Stimulated activated CD4-positive, alpha-beta T cell treated with anti-CD3 and anti-CD28 coated beads, Interleukin-15, amount 100 ng/mL, for 1 hour (primary cell): ENCODE results near the gene ZNF516.

Experiments
- DNase-seq, 2 donors: peaks; one replicate each; pipeline ENCODE4 v3.0.0-alpha.2; 2020; ENCODE audit warnings: low read depth in 1 of 2, low spot score in 1 of 2

ZNF516 gene

DNA sequence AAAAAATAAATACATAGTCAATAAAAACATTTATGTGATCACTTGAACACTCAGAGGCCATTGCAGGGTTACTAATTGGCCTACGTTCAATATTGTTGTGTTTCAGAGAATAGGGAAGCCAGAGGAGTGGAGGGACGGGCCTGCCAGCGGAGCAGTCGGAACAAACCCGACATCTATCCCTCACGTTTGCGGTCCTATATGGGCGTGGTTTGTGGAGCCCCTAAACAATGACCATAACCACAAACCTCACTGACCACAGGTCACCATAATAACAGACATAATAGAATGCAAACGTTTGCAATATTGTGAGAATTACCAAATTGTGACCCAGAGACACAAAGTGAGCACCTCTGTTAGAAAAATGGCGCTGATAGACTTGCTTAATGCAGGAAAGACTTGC is 19.5 kb upstream of the ZNF516 start:
- no peak for DNase-seq

DNA sequence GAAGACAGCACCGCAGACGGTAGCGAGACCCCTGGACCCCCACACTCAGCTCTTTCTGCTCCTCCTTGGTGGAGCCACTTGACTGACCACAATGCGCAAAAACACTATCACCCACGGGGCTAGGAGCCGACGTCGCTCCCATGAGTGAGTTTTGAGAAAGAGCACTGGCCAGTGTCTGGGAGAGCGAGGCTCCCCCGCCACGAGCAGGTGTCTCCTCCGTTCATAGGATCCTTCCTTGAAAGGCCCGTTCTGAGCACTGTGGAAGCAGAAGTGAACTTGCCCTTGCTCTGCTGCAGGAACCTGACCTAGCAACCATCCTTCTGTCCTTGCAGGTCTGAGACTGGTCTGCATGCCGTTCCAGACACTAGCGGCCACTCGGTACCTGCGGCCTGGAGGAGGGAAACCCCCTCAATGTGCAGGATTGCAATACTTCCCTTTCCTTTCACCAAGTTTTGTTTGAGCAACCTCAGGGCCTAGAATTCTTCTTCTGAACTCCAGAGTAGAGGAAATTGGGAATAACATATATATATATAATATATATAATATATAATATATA is 12.9 kb upstream of the ZNF516 start:
- DNase-seq: no peak

GRCh38 chr18:76506974-76507764 is 12.1 kb upstream of the ZNF516 start:
- no peak for DNase-seq

DNA sequence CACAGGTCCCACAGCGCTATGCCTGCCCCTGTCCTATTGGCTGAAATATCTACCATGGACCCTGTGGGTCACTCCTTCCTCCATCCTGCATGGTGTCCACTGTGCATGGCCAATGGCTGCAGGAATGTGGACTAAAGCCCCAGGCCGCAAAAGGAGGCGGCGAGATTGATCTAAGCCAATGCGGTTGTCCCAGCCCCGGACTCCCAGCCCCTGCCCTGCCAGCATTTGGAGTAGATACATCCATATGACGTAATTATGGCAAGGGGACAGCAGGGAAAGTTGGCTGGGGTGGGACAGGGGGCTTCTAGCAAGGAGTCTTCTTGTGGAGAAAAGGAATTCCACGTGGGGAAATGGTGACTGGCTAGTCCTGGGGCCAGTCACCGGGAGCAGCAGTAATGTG is 11.4 kb upstream of the ZNF516 start:
- no peak for DNase-seq

DNA sequence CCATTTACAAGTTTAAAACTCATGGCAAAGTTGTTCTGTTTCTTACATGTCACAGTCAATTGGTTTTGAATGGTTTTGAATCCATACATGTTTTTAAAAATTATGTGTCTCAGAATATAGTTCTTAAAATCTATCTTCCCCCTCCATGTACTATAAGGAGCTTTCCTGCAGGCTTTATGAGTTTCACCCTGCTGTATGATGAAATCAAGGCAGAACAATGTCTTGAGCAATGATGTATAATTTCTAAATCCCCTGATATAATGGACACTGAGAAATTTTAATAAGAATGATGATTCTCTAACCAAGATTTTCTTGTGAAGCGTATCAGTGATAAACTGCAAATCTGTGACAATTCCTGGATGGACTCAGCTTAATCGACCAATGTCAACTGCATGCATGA is 10.6 kb upstream of the ZNF516 start:
- no peak for DNase-seq

DNA sequence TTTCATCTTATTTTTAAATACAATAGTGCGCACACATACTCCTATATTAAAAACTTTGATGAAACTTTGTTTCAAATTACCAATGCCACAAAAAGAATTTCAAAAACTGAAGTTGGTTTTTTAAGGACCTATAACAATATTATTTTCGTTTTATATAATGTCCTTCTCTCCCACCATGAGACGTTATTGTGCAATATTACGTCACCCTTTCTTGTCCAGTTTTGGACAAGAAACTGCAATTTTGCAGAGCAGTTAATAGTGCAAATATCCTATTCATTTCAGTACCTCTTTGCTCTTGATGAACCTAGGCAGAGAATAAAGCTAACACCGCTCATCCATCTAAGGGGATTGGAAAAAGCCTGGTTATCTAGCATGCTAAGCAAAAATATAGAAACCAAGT is 9.7 kb upstream of the ZNF516 start:
- no peak for DNase-seq

- DNase-seq: no peak
Measured at GRCh38 chr18:76503649-76504386, 8.8 kb upstream of the ZNF516 start.

GRCh38 chr18:76502551-76502950 is 7.5 kb upstream of the ZNF516 start:
- DNase-seq: no peak

DNA sequence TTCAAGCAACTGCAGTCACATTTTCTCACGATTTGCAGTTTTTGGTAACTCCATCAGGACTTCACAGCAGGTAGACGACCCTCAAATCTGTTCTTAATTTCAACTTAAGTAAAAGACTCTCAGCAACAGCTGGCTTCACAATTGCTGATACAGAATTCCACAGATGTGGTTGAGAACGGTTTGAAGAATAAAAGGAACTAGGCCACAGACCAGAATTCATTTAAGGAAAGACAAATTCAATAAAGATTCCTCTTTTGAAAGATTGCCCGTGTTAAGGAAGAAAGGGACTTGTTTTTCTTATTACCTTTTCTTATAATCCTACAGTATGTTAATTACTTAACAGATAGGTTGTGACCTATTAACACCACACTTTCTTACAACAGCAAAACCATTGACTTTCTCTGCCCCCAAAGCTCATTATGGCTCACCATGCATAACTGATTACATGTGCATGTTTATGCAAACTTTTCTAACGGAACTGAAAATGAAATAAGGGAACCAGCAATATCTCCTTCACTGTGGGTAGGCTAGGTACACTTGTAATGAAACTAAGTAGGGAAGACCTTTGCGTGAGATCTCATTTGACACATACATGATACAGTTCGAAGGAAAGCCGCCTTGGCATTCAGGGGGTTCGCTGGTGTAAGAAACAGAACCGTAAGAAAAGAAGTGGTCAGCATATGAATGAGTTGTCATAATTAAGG is 4.7 kb upstream of the ZNF516 start:
- DNase-seq: no peak

DNA sequence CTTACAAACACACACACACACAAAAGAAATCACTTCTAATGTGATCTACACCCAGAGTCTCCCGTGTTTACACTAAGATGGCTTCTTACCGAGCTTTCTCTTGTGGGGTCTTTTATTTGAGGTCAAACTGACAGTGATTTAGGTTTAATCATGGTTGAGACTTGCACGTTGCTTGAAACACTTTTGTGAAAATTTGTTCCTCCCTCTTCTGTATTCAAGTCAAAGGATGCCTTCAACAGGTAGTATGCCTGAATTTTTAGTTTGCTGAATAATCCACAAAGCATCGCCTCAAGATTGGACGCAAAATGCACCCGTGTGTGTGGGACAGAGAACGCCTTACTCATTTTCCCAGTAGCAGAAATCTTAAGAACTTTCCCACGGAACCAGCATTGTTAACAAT is 4.0 kb upstream of the ZNF516 start:
- DNase-seq: no peak

- no peak for DNase-seq
Measured at GRCh38 chr18:76498064-76498463, 3.0 kb upstream of the ZNF516 start.

- DNase-seq: no peak
Measured at GRCh38 chr18:76497021-76497420, 2.0 kb upstream of the ZNF516 start.

DNA sequence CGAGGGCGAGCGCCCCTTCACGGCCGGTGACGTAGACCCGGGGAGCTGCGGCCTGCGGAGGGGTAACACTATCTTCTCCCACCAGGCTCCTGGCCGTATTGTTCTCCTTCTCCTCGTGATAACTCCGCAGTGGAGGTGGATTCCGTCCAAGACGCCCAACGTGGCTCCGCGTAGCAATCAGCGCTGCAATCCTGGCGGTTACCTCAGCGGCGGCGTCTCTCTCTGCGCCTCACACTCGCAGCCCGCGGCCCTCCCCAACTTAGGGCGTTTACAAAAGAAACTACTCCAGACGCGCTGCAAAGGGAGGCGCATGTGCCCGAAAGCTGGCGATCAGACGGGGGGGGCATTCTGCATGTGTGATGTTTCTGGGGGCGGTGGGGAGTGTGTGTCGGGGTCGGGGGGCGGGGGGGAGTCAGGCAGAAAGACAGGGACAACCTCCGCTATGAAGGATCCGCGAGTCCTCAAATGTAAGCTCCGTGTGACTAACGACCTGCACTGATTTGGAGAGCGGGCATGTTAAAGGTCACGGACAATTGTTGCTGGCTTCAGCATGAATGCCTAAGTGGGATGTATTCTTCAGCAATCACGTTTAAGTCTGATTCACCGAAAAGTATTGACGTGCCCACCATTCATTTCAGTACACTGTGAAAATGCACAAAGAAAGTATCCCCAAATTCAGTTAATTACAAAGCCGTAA is 1.3 kb upstream of the ZNF516 start:
- peak in 1 of 2 donors; percentile 12 for DNase-seq

DNA sequence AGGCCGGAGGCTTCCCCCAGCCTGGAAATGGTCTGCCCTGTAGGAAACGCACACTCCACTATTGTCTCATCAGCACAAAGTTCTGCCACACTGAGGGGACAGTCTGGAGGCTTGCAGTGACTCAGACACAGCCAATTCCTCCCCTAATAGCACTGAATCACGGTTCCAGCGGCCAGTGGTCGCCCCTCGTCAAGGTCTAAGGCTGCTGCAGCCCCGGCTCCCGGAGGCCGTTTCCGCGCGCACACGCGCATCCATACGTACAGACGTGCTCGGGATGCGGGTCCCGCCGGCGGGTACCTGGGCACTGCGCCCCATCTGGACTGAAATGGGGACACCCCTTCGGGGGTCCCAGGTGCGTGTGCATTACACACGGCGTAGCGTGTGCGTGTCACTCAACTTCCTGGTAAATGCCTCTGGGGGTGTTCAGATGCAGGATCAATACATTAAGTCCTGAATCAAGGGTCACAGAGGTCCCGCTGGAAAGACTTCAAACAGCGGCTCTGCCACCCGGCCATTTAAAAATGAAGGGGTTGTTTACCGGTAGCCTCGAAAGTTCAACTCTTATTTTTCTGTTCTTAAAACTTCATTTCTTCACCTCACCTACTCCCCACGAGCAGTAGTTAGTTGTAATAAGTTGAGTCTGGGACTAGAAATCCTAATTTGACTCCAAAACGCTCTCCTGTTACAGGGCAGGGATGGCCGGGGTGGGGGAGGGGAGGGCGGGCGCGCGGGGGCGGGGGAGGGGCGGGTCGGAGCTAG is 572 bp upstream of the ZNF516 start:
- DNase-seq: peak in 1 of 2 donors; percentile 5

- no peak for DNase-seq
Measured at GRCh38 chr18:76494231-76495005, 624 bp downstream of the ZNF516 start.

GRCh38 chr18:76493213-76494161 is 1.6 kb downstream of the ZNF516 start:
- no peak for DNase-seq

DNA sequence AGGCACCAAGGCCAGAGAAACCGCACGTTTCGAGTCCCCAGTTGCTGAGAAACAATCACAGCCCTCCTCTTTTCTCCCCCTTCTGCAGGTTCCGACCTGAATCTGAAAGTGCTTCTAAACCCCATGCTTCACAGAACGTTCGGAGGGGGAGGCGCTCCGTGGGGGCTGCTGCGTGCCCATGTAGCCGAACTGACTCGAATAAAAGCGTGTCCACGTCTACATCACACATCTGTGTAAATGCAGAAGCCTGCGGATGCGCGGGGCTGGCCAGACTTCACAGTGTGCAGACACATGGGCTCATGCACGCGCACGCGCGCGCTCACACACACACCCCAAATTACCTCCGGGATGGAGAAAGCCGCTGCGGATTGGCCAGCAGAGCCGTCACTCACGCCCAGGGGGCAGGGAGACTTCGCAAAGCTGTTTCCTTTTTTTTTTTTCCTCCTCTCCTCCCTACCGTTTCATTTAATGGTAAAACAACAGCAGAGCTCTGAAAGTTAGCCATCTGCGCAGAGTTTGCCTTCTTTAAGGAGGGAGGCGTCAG is 2.3 kb downstream of the ZNF516 start:
- peak; percentile 94 to 99 for DNase-seq
